CD4-positive, alpha-beta T cell (primary cell): ENCODE results near the gene LRRC34. TPM values are rescaled to one million over a fixed set of nuclear protein-coding genes. Genes with fewer than 3 reads are reported as not detected.

Experiments used
- ATAC-seq: fragments of 200-7000 bp; cut with Tn5 transposase; one replicate; pipeline ENCODE4 v1.10.0; 2022; ENCODE audit warnings: mild to moderate bottlenecking; ENCODE audit not compliant: poor library complexity
- CTCF ChIA-PET: fragments of 350-600 bp; sonication (Branson Sonifier 250); formaldehyde crosslinking; loops from one replicate; lab custom pipeline; 2021; ENCODE audit warnings: antibody characterized with exemption, inconsistent platforms; lab: Charles Lee
- POLR2A ChIA-PET: fragments of 350-600 bp; sonication (Branson Sonifier 250); formaldehyde crosslinking; loops from one replicate; lab custom pipeline; 2021; ENCODE audit warnings: antibody characterized with exemption, inconsistent platforms; lab: Charles Lee
- DNase-seq, 14 experiments: peaks; one replicate each; pipeline ENCODE4 v3.0.0-alpha.2; 2013 to 2020; ENCODE audit warnings: mixed read lengths in 2 of 14
- H3K27ac ChIP-seq, 2 donors: one replicate each; pipeline versions ENCODE4 v1.5.1 to v1.7.0; 2013; ENCODE audit warnings: low read length in 2 of 2, low read depth in 1 of 2, mild to moderate bottlenecking in 1 of 2
- H3K27me3 ChIP-seq, 2 experiments: 1 replicate in 1 of 2; 2 replicates in 1 of 2; pipeline versions ENCODE4 v1.6.1 to v1.7.0; 2013; ENCODE audit warnings: low read length in 2 of 2, control low read depth in 1 of 2, mild to moderate bottlenecking in 1 of 2, moderate library complexity in 1 of 2; ENCODE audit not compliant: insufficient read depth in 2 of 2, control insufficient read depth in 1 of 2
- H3K36me3 ChIP-seq: one replicate; pipeline ENCODE4 v1.6.1; 2013; ENCODE audit warnings: low read length, control low read depth; ENCODE audit not compliant: insufficient read depth
- H3K4me1 ChIP-seq: one replicate; pipeline ENCODE4 v1.6.1; 2013; ENCODE audit warnings: low read length, control low read depth; ENCODE audit not compliant: insufficient read depth
- H3K4me3 ChIP-seq: one replicate; pipeline ENCODE4 v1.5.1; 2013; ENCODE audit warnings: mild to moderate bottlenecking, low read length, moderate library complexity
- H3K9me3 ChIP-seq, 2 experiments: 1 replicate in 1 of 2; 2 replicates in 1 of 2; pipeline versions ENCODE4 v1.6.1 to v1.7.0; 2013; ENCODE audit warnings: low read length in 2 of 2, mild to moderate bottlenecking in 2 of 2, control low read depth in 1 of 2, moderate library complexity in 1 of 2; ENCODE audit not compliant: control insufficient read depth in 1 of 2, insufficient read depth in 1 of 2
- H3K27ac Mint-ChIP-seq: one replicate; pipeline ENCODE4 v1.8.0; 2020; ENCODE audit warnings: mixed read lengths
- H3K27me3 Mint-ChIP-seq: one replicate; pipeline ENCODE4 v1.8.0; 2021; ENCODE audit warnings: mixed read lengths
- H3K36me3 Mint-ChIP-seq: one replicate; pipeline ENCODE4 v1.8.0; 2021; ENCODE audit warnings: low read depth, mixed read lengths
- H3K4me1 Mint-ChIP-seq: one replicate; pipeline ENCODE4 v1.8.0; 2021; ENCODE audit warnings: low read depth, mixed read lengths
- H3K4me3 Mint-ChIP-seq: one replicate; pipeline ENCODE4 v1.8.0; 2020; ENCODE audit warnings: mild to moderate bottlenecking, mixed read lengths
- H3K9me3 Mint-ChIP-seq: one replicate; pipeline ENCODE4 v1.8.0; 2020; ENCODE audit warnings: mixed read lengths
- CTCF ChIP-seq: fragments of 200-600 bp; IDR thresholded peaks from one replicate; pipeline ENCODE4 v1.8.0; 2022; ENCODE audit warnings: antibody characterized with exemption, mild to moderate bottlenecking
- intact Hi-C, 2 experiments: fragments of 100-400 bp; cut with DNase I in 1 of 2; cut with micrococcal nuclease in 1 of 2; formaldehyde crosslinking; loops; one replicate each; pipeline versions ENCODE4 v1.15.1 to v1.9.0; 2023 to 2025; cut with DNase I, micrococcal nuclease
- polyA plus RNA-seq, 2 donors: library from polyadenylated mRNA; unstranded; fragments of 120-200 nt; gene quantifications; one replicate each; pipeline ENCODE4 v1.2.1, GENCODE V29; 2013
- total RNA-seq, 174 experiments: library from RNA in 2 of 174; stranded (reverse) in 2 of 174; gene quantifications; one replicate each; pipeline ENCODE4 v1.2.3 and lab custom pipeline; 2021 to 2026

LRRC34 gene
- under 1 TPM; 0.22 to 0.52 TPM for total RNA-seq
- 1.4 TPM for polyA plus RNA-seq (2013, experiment 1 of 2)
- 1.5 TPM for polyA plus RNA-seq (2013, experiment 2 of 2)
- total RNA-seq (lab: John Stamatoyannopoulos, UW) = 0 to 5.4 (median 0.51) reads per million in 172 experiments

- no peak for TF ChIP-seq CTCF
- Mint-ChIP-seq H3K4me1 (peaks cover 26% of the 10 kb centered on the region), H3K36me3 (peaks cover 7% of the 10 kb centered on the region), H3K4me3 (peak within 1 kb of the TSS; percentile 94), H3K27me3 (no peaks in the 10 kb centered on the region), H3K27ac (peak within 1 kb of the TSS; percentile 43), H3K9me3 (peaks cover 5% of the 10 kb centered on the region)
- intact Hi-C loops = loop anchor here in 1 of 2 experiments (5.0 kb wide), 2 partner anchors 40 to 155 kb away; partner anchors contain the start of genes MYNN and SEC62
- Histone ChIP-seq H3K4me1 (peaks cover 27% of the 10 kb centered on the region), H3K4me3 (peak within 1 kb of the TSS; percentile 68), H3K9me3 (peaks cover 0 to 13% of the 10 kb centered on the region in 2 experiments), H3K27me3 (no peaks in the 10 kb centered on the region), H3K27ac (no peak within 1 kb of the TSS), H3K36me3 (no peaks in the 10 kb centered on the region)
- POLR2A ChIA-PET = interaction anchor here (0.7 to 2.4 kb wide), 5 partner anchors 40 to 154 kb away, joined by 3 to 13 read pairs (median 4); partner anchors contain the start of genes ACTRT3, MYNN, SEC62 and TERC
- CTCF ChIA-PET = no interaction called here
- DNase-seq = peak; percentile 33 to 81 (median 53)
- ATAC-seq = peak; percentile 45
Measured at GRCh38 chr3:169812332-169813235, at the start of gene LRRC34, which contains the start of gene LRRIQ4. TSS of gene LRRC34 (minus strand) at chr3:169812904. CDS start at chr3:169812548, 356 bp downstream. TSS of gene LRRIQ4 (plus strand) at chr3:169812870. CDS start at chr3:169821922, 9,052 bp downstream.

- no peaks in the 10 kb centered on the region for H3K36me3 Mint-ChIP-seq
- H3K27me3 ChIP-seq = no peaks in the 10 kb centered on the region
- H3K27ac ChIP-seq = no peak overlapping the region
- ATAC-seq = no peak
- POLR2A ChIA-PET = interaction anchor here (0.6 to 3.2 kb wide), 3 partner anchors 104 to 200 kb away, joined by 3 to 15 read pairs (median 4); partner anchors contain the start of gene SEC62
- CTCF ChIA-PET = no interaction called here
- H3K4me1 ChIP-seq = peaks cover 19% of the 10 kb centered on the region
- intact Hi-C loops = loop anchor here (2.0 to 10.0 kb wide), 9 partner anchors 99 to 951 kb away; partner anchors contain the start of genes GPR160 (in 1 of the 2), PHC3 (in 1 of the 2) and SEC62 (in 1 of the 2)
- no peak for TF ChIP-seq CTCF
- H3K27ac Mint-ChIP-seq = no peak overlapping the region
- no peak overlapping the region for H3K4me3 Mint-ChIP-seq
- DNase-seq = no peak
- peaks cover 26% of the 10 kb centered on the region for H3K4me1 Mint-ChIP-seq
- H3K9me3 ChIP-seq = no peaks in the 10 kb centered on the region
- no peaks in the 10 kb centered on the region for H3K9me3 Mint-ChIP-seq
- H3K4me3 ChIP-seq = no peak overlapping the region
- no peaks in the 10 kb centered on the region for H3K36me3 ChIP-seq
- peaks cover 5% of the 10 kb centered on the region for H3K27me3 Mint-ChIP-seq
Measured at GRCh38 chr3:169861871-169862270, 49.2 kb upstream of the LRRC34 start.

GRCh38 chr3:169857811-169858210 is 45.1 kb upstream of the LRRC34 start:
- POLR2A ChIA-PET = interaction anchor here (1.7 kb wide), 1 partner anchor 15 kb away, joined by 8 read pairs; no protein-coding TSS in a partner anchor
- H3K36me3 Mint-ChIP-seq = no peaks in the 10 kb centered on the region
- CTCF ChIA-PET = no interaction called here

More at GRCh38 chr3:169857811-169858210, 45.1 kb upstream of the LRRC34 start:
- Mint-ChIP-seq H3K9me3 (no peaks in the 10 kb centered on the region), H3K27me3 (peaks cover 30% of the 10 kb centered on the region), H3K4me1 (no peaks in the 10 kb centered on the region), H3K27ac (no peak overlapping the region), H3K4me3 (no peak overlapping the region)
- H3K36me3 ChIP-seq = no peaks in the 10 kb centered on the region
- no peak for DNase-seq
- no peak for TF ChIP-seq CTCF
- no peaks in the 10 kb centered on the region for H3K4me1 ChIP-seq
- H3K9me3 ChIP-seq = no peaks in the 10 kb centered on the region
- H3K27ac ChIP-seq = no peak overlapping the region
- no peak overlapping the region for H3K4me3 ChIP-seq
- no peak for ATAC-seq
- H3K27me3 ChIP-seq = peaks cover 0 to 3% of the 10 kb centered on the region in 2 experiments
- intact Hi-C loops = no loop called here
